Esophagus squamous epithelium (tissue), 5 donors: Measurements from ENCODE around the gene CCDC50. TPM values are rescaled to one million over a fixed set of nuclear protein-coding genes. Genes with fewer than 3 reads are reported as not detected.

Source experiments
- DNase-seq: peaks from one replicate; lab custom pipeline; 2025; lab: John Stamatoyannopoulos, UW
- H3K27ac ChIP-seq, 4 donors: fragments of 200-600 bp; sonication (generic); one replicate each; pipeline ENCODE4 v1.5.1; 2016 to 2019; ENCODE audit warnings: mild to moderate bottlenecking in 1 of 4
- H3K27me3 ChIP-seq, 4 donors: fragments of 200-600 bp; sonication (generic); 1 replicate in 3 of 4; 2 replicates in 1 of 4; pipeline versions ENCODE4 v1.5.1 to v1.6.0; 2017 to 2021; ENCODE audit warnings: antibody characterized with exemption in 1 of 4
- H3K36me3 ChIP-seq, 3 donors: fragments of 200-600 bp; sonication (generic); one replicate each; pipeline ENCODE4 v1.5.1; 2016 to 2019
- H3K4me1 ChIP-seq, 3 donors: fragments of 200-600 bp; sonication (generic); one replicate each; pipeline ENCODE4 v1.5.1; 2017 to 2019
- H3K4me3 ChIP-seq, 4 donors: fragments of 200-600 bp; sonication (generic); 1 replicate in 3 of 4; 2 replicates in 1 of 4; pipeline ENCODE4 v1.5.1; 2016 to 2019; ENCODE audit warnings: mild to moderate bottlenecking in 2 of 4, moderate library complexity in 1 of 4
- H3K9me3 ChIP-seq, 3 donors: fragments of 200-600 bp; sonication (generic); one replicate each; pipeline ENCODE4 v1.5.1; 2016 to 2019
- POLR2A ChIP-seq, 4 donors: fragments of 450-650 bp; IDR thresholded peaks; one replicate each; pipeline ENCODE4 v1.6.1; 2017; ENCODE audit warnings: antibody characterized with exemption in 4 of 4, mild to moderate bottlenecking in 4 of 4, moderate library complexity in 3 of 4
- WGBS, 2 donors: methylation state at CpG; one replicate each; pipeline ENCODE4 v1.1.5; 2018; 5-methylcytosine and 5-hydroxymethylcytosine counted together
- intact Hi-C: fragments of 100-400 bp; cut with DNase I; formaldehyde crosslinking; loops from one replicate; pipeline ENCODE4 v1.15.0; 2022
- total RNA-seq, 4 donors: library from RNA; depleted of rRNA; stranded (reverse); fragments of >200 nt; gene quantifications; one replicate each; pipeline ENCODE4 v1.1.0, GENCODE V29; 2016
- TF ChIP-seq, protein P1 (sequence below), 6 experiments: fragments of 450-650 bp in 4 of 6; fragments of 200-600 bp in 2 of 6; sonication (generic) in 2 of 6; IDR thresholded peaks; one replicate each; pipeline ENCODE4 v1.5.1; 2016 to 2019; ENCODE audit warnings: antibody characterized with exemption in 6 of 6, mild to moderate bottlenecking in 4 of 6, moderate library complexity in 4 of 6
- donor health status: DM: yes; HTN: yes; CAD: no.

CCDC50 gene
- total RNA-seq, 4 donors from 2014 or later: 12.7 to 56.6 (median 30.5) TPM

DNA sequence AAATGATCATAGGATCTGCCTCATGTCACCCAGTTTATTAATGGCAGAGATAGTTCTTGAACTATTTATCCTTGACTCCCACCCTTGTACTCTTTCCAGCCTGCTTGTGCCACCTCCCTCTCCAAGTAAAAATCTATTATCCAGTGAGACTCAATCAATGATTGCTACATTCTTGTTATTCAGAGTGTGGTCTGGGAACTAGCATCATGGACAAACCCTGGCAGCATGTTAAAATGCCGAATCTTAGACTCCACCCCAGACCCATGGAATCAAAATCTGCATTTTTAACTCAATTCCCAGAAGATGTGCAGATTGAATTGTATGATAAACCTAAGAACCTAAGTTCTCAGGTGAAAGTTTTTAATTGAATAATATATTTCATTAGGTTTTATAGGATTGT is 97.1 kb downstream of the CCDC50 start:
- DNase-seq: no peak
- Histone ChIP-seq H3K27ac (no peak overlapping the region), H3K27me3 (no peaks in the 10 kb centered on the region), H3K4me3 (no peak overlapping the region), H3K9me3 (no peaks in the 10 kb centered on the region), H3K36me3 (no peaks in the 10 kb centered on the region), H3K4me1 (no peaks in the 10 kb centered on the region)
- TF ChIP-seq, protein P1, sequence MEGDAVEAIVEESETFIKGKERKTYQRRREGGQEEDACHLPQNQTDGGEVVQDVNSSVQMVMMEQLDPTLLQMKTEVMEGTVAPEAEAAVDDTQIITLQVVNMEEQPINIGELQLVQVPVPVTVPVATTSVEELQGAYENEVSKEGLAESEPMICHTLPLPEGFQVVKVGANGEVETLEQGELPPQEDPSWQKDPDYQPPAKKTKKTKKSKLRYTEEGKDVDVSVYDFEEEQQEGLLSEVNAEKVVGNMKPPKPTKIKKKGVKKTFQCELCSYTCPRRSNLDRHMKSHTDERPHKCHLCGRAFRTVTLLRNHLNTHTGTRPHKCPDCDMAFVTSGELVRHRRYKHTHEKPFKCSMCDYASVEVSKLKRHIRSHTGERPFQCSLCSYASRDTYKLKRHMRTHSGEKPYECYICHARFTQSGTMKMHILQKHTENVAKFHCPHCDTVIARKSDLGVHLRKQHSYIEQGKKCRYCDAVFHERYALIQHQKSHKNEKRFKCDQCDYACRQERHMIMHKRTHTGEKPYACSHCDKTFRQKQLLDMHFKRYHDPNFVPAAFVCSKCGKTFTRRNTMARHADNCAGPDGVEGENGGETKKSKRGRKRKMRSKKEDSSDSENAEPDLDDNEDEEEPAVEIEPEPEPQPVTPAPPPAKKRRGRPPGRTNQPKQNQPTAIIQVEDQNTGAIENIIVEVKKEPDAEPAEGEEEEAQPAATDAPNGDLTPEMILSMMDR (IDR thresholded peaks at IDR 0.05): no peak
- no peak for TF ChIP-seq POLR2A (IDR thresholded peaks at IDR 0.05)
- intact Hi-C loops: no loop called here
- 25 to 55% methylated on average over 1 of the region's 1 CpG for WGBS, 2 donors

DNA sequence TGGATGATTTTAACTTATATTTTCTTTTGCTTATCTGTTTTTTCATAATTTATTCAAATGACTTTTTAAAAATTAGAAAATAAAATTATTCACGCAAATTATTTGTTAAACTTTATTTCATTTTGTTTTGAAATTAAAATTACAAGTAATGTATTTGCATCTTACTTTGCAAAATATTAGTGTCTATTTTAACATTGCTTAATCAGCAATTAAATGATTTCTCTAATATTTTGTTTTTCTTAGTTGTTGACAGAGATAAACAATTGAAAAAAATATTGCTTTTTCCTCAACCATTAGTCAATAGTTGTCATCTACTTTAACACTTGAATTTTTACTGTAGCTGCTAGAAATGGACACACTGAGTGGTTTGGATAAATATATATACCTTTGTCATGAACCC is 99.0 kb downstream of the CCDC50 start:
- Histone ChIP-seq H3K36me3 (no peaks in the 10 kb centered on the region), H3K9me3 (no peaks in the 10 kb centered on the region), H3K4me1 (no peaks in the 10 kb centered on the region), H3K27ac (no peak overlapping the region), H3K27me3 (no peaks in the 10 kb centered on the region), H3K4me3 (no peak overlapping the region)
- no peak for TF ChIP-seq POLR2A (IDR thresholded peaks at IDR 0.05)
- TF ChIP-seq, protein P1 (IDR thresholded peaks at IDR 0.05): no peak
- intact Hi-C loops: no loop called here
- WGBS, 2 donors: 88 to 91% methylated on average over 1 of the region's 1 CpG
- no peak for DNase-seq

DNA sequence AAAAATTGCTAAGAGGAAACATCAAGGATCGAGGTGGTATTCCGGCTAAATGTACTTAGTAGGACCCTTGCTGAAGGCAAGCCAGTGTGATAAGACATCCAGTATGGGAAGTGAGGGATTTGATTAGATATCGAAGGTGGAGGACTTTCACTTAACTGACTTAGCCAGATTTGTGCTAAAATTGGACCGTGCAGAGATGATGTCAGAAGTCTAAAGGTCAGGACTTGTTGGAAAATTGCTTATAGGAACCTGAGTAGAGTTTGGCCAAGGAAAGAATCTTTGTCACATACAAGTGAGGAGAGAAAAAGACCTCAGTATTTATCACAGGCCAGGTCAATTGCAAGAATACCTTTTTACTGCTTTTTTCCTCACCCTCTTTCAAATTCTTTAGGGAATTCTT is 100.9 kb downstream of the CCDC50 start:
- intact Hi-C loops: no loop called here

DNA sequence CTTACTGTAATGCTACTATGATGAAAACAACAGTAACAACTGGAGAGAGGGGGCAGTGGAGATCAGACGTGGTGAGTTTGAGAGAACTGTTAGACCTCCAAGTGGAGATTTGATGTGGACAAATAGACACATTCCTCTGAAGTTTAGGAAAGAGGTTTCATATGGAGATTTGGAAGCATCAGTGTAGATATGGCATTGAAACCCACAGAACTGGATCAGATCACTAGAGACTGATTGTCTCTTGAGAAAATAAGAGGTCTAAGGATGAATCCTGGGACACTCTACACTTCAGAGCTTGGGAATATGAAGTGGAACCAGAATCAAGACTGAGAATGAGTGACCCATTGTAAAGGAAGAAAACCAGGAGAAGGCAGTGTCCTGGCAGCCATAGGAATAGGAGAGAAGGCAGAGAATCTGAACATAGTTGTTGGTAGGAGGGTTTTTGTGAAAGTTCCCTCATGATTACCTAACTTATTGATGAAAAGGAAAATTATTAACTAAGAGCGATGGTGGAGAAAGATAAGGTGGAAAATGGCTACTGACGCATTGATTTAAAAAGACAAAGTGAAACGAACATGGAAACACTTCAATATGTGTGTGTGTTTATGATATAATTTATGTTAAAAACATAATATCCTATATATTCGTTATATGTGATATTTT is 102.1 kb downstream of the CCDC50 start:
- Histone ChIP-seq H3K27ac (no peak overlapping the region), H3K4me1 (no peaks in the 10 kb centered on the region), H3K27me3 (no peaks in the 10 kb centered on the region), H3K9me3 (no peaks in the 10 kb centered on the region), H3K36me3 (no peaks in the 10 kb centered on the region), H3K4me3 (no peak overlapping the region)
- TF ChIP-seq POLR2A (IDR thresholded peaks at IDR 0.05): no peak
- TF ChIP-seq, protein P1 (IDR thresholded peaks at IDR 0.05): no peak
- intact Hi-C loops: no loop called here
- DNase-seq: no peak
- 61 to 79% methylated on average over 5 of the region's 5 CpGs for WGBS, 2 donors

More for the DNA sequence above, 100.9 kb downstream of the CCDC50 start:
- Histone ChIP-seq H3K4me1 (no peaks in the 10 kb centered on the region), H3K9me3 (no peaks in the 10 kb centered on the region), H3K27me3 (no peaks in the 10 kb centered on the region), H3K36me3 (no peaks in the 10 kb centered on the region), H3K27ac (no peak overlapping the region), H3K4me3 (no peak overlapping the region)
- DNase-seq: no peak
- 65 to 70% methylated on average over 4 of the region's 4 CpGs for WGBS, 2 donors
- no peak for TF ChIP-seq POLR2A (IDR thresholded peaks at IDR 0.05)
- TF ChIP-seq, protein P1 (IDR thresholded peaks at IDR 0.05): no peak

DNA sequence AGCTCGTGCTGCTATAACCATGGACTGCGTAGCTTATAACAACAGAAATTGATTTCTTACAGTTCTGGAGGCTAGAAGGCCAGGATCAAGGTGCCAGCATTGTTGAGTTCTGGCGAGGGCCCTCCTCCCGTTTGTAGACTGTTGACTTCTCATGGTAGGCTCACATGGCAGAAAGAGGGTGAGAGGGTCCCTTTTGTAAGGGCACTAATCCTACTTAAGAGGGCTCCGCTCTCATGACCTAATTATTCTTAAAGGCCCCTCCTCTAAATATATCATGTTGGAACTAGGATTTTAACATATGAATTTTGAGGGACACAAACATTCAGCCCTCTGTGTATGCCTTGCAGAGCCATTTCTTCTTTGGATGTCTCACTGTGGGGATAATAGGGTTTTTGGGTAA is 103.0 kb downstream of the CCDC50 start:
- Histone ChIP-seq H3K9me3 (no peaks in the 10 kb centered on the region), H3K4me3 (no peak overlapping the region), H3K4me1 (no peaks in the 10 kb centered on the region), H3K27me3 (no peaks in the 10 kb centered on the region), H3K27ac (no peak overlapping the region), H3K36me3 (no peaks in the 10 kb centered on the region)
- DNase-seq: no peak
- WGBS, 2 donors: 70 to 87% methylated on average over 4 to 5 of the region's 5 CpGs
- TF ChIP-seq, protein P1 (IDR thresholded peaks at IDR 0.05): no peak
- no peak for TF ChIP-seq POLR2A (IDR thresholded peaks at IDR 0.05)
- intact Hi-C loops: no loop called here
